Measurements from ENCODE around the gene MROH2A.

MROH2A gene

GRCh38 chr2:233824373-233824772, 46.2 kb downstream of the MROH2A start:
- DNase-seq (ENCODE audit: low read depth), result no peak
- TF ChIP-seq, protein P1, sequence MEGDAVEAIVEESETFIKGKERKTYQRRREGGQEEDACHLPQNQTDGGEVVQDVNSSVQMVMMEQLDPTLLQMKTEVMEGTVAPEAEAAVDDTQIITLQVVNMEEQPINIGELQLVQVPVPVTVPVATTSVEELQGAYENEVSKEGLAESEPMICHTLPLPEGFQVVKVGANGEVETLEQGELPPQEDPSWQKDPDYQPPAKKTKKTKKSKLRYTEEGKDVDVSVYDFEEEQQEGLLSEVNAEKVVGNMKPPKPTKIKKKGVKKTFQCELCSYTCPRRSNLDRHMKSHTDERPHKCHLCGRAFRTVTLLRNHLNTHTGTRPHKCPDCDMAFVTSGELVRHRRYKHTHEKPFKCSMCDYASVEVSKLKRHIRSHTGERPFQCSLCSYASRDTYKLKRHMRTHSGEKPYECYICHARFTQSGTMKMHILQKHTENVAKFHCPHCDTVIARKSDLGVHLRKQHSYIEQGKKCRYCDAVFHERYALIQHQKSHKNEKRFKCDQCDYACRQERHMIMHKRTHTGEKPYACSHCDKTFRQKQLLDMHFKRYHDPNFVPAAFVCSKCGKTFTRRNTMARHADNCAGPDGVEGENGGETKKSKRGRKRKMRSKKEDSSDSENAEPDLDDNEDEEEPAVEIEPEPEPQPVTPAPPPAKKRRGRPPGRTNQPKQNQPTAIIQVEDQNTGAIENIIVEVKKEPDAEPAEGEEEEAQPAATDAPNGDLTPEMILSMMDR (conservative IDR thresholded peaks at IDR 0.05; ENCODE audit: low read depth, low read length), result no peak
- H3K4me3 ChIP-seq (ENCODE audit: low read depth, low read length), result no peak overlapping the region

DNA sequence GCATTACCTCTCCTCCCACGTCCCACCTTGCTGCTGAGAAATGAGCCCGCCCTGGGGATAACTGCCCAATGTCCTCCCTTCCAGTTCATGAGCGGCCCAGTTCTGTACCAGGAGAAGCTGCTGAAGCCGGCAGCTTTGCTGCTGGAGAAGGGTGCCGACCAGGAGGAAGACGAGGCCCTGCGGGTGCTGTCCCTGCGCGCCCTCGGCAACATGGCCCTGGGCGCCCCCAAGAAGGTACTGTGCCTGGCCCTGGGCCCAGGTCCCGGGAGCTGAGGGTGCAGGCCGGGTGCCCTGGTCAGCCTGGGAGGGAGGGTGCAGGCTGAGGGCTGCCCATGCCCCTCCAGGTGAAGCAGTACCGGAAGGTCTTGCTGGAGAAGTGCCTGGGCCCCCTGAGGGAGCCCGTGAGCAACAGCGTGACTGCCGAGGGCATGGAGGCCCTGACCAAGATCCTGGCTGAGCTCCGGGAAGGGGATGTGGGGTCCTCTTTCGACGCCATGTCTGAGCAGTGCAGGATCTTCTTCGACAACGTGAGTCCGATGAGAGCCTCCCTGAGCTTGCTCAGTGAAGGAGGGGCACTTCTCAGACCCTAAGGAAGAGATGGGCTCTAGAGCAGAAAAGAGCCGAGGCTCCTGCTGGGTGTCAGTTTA, 50.5 kb downstream of the MROH2A start:
- H3K4me3 ChIP-seq (ENCODE audit: low read depth, low read length), result no peak overlapping the region
- TF ChIP-seq, protein P1 (conservative IDR thresholded peaks at IDR 0.05; ENCODE audit: low read depth, low read length), result no peak
- no peak for DNase-seq (ENCODE audit: low read depth)

GRCh38 chr2:233829193-233830110, 51.3 kb downstream of the MROH2A start:
- no peak for DNase-seq (ENCODE audit: low read depth)
- TF ChIP-seq, protein P1 (conservative IDR thresholded peaks at IDR 0.05; ENCODE audit: low read depth, low read length), result no peak
- H3K4me3 ChIP-seq (ENCODE audit: low read depth, low read length), result no peak overlapping the region

- H3K4me3 ChIP-seq (ENCODE audit: low read depth, low read length), result no peak overlapping the region
- TF ChIP-seq, protein P1 (conservative IDR thresholded peaks at IDR 0.05; ENCODE audit: low read depth, low read length), result no peak
- no peak for DNase-seq (ENCODE audit: low read depth)
These were observed 52.1 kb downstream of the MROH2A start for GRCh38 chr2:233830111-233830802.

DNA sequence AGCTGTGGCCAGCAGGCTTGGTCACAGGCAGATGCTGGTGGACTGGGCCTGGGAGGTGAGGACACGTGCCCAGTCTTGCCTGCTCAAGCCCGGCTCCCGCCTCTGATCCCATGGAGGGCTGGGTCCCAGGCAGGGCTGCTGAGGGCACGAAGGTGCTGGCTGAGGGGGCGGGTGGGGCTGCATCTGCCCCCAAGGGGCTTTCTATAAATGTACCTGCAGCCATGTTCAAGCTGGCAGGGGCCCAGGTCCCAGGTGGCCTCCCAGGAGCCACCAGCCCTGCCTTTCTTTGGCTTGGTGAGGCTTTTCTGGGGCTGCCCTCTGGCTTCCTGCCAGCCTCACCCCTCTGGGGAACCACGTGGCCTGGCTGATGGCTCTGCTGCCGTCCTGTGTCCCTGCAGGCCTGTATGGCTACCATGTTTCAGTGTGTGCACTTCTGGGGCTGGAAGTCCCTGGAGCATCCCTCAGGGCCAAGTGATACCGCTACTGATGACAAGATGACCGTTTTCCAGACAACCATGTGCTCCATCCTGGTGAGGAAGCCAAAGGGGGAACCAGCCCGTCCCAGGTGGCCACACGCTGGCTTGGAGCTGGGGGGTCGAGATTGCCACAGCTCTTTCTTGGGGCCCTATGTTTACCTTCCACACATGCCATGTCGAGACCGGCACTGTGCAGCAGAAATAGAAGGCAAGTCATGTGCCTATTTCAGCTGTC, 53.0 kb downstream of the MROH2A start:
- no peak for DNase-seq (ENCODE audit: low read depth)
- H3K4me3 ChIP-seq (ENCODE audit: low read depth, low read length), result no peak overlapping the region
- TF ChIP-seq, protein P1 (conservative IDR thresholded peaks at IDR 0.05; ENCODE audit: low read depth, low read length), result no peak

DNA sequence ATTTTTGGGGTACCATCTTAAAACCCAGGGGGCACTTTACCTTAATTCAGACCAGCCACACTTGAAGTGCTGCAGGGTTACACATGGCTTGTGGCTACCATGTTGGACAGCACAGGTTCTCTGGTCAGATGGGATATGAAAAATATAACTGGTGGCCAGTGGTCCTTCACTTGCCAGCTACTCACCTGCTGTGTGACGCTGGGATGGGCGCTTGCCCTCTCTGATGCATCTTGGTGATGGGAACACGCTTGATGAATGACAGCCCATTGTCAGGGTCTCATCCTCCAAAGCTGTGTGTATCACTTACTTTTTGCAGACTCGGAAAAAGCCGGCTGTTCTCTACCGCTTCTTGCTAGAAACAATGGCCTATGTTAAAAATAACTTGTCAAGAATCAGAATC, 53.7 kb downstream of the MROH2A start:
- TF ChIP-seq, protein P1 (conservative IDR thresholded peaks at IDR 0.05; ENCODE audit: low read depth, low read length), result no peak
- no peak for DNase-seq (ENCODE audit: low read depth)

More for the DNA sequence above, 53.7 kb downstream of the MROH2A start:
- H3K4me3 ChIP-seq (ENCODE audit: low read depth, low read length), result no peak overlapping the region

Measured in choroid plexus epithelial cell (primary cell).